HG02840 (cell line): ENCODE measurements around the gene HEATR5B.

ENCODE experiments used
- ATAC-seq: cut with Tn5 transposase; IDR thresholded peaks from one replicate; pipeline ENCODE4 v1.9.1; 2021; ENCODE audit warnings: mild to moderate bottlenecking, moderate library complexity, moderate number of reproducible peaks; ENCODE audit not compliant: unreplicated experiment, low FRiP score

HEATR5B gene

GRCh38 chr2:37083873-37084794 is at the start of gene HEATR5B, which contains the start of gene GPATCH11:
Gene HEATR5B, minus strand, starts transcription at chr2:37084372. Its CDS starts 958 bp downstream, at chr2:37083414.
Gene GPATCH11, plus strand, starts transcription at chr2:37084518. Its CDS starts 3,864 bp downstream, at chr2:37088382.
- ATAC-seq = peak; percentile 88

- no peak for ATAC-seq
Observed at GRCh38 chr2:37132914-37133313, 48.7 kb upstream of the HEATR5B start.

- ATAC-seq = no peak
Observed at GRCh38 chr2:37125416-37125815, 41.2 kb upstream of the HEATR5B start.

- no peak for ATAC-seq
Observed at GRCh38 chr2:37119157-37119556, 35.0 kb upstream of the HEATR5B start.

- no peak for ATAC-seq
Observed at GRCh38 chr2:37117566-37117965, 33.4 kb upstream of the HEATR5B start.

- ATAC-seq = no peak
Observed at GRCh38 chr2:37111958-37112357, 27.8 kb upstream of the HEATR5B start.

- no peak for ATAC-seq
Observed at GRCh38 chr2:37110306-37111212, 26.4 kb upstream of the HEATR5B start.

- no peak for ATAC-seq
Observed at GRCh38 chr2:37109523-37109922, 25.4 kb upstream of the HEATR5B start.

GRCh38 chr2:37105150-37105549 is 21.0 kb upstream of the HEATR5B start:
- ATAC-seq = no peak

GRCh38 chr2:37104178-37104577 is 20.0 kb upstream of the HEATR5B start:
- ATAC-seq = no peak

- ATAC-seq = no peak
Observed at GRCh38 chr2:37102588-37102987, 18.4 kb upstream of the HEATR5B start.

- no peak for ATAC-seq
Observed at GRCh38 chr2:37100054-37100453, 15.9 kb upstream of the HEATR5B start.

GRCh38 chr2:37098416-37099118 is 14.4 kb upstream of the HEATR5B start:
- no peak for ATAC-seq

GRCh38 chr2:37096568-37096967 is 12.4 kb upstream of the HEATR5B start:
- no peak for ATAC-seq

GRCh38 chr2:37091873-37092272 is 7.7 kb upstream of the HEATR5B start:
- ATAC-seq = no peak

- peak; percentile 74 for ATAC-seq
Observed at GRCh38 chr2:37090019-37090477, 5.9 kb upstream of the HEATR5B start.

GRCh38 chr2:37085731-37086147 is 1.6 kb upstream of the HEATR5B start:
- ATAC-seq = no peak

- ATAC-seq = no peak
Observed at GRCh38 chr2:37084797-37085196, 625 bp upstream of the HEATR5B start.

- no peak for ATAC-seq
Observed at GRCh38 chr2:37080689-37081088, 3.5 kb downstream of the HEATR5B start.

GRCh38 chr2:37080266-37080665 is 3.9 kb downstream of the HEATR5B start:
- ATAC-seq = no peak
